Skeletal muscle satellite cell (primary cell): Measurements from ENCODE around the gene NLRP9.

Source experiments
- H3K27me3 ChIP-seq: 2 replicates; pipeline ENCODE4 v1.7.0; 2013; ENCODE audit warnings: low read length; ENCODE audit not compliant: control insufficient read depth, insufficient read depth
- H3K36me3 ChIP-seq: 2 replicates; pipeline ENCODE4 v1.7.0; 2013; ENCODE audit warnings: mild to moderate bottlenecking, control low read depth, low read length; ENCODE audit not compliant: insufficient read depth
- H3K4me1 ChIP-seq: 2 replicates; pipeline ENCODE4 v1.7.0; 2013; ENCODE audit warnings: low read length; ENCODE audit not compliant: control insufficient read depth, insufficient read depth
- H3K4me2 ChIP-seq: 2 replicates; pipeline ENCODE4 v1.7.0; 2013; ENCODE audit warnings: mild to moderate bottlenecking, low read length
- H3K4me3 ChIP-seq: 2 replicates; pipeline ENCODE4 v1.7.0; 2013; ENCODE audit warnings: low read length
- H3K9ac ChIP-seq: 2 replicates; pipeline ENCODE4 v1.7.0; 2013; ENCODE audit warnings: mild to moderate bottlenecking, low read depth, low read length, moderate library complexity
- H3K9me3 ChIP-seq: replicated peaks from 2 replicates; pipeline ENCODE4 v1.7.0; 2013; ENCODE audit warnings: mild to moderate bottlenecking, control low read depth, low read length

Gene NLRP9

DNA sequence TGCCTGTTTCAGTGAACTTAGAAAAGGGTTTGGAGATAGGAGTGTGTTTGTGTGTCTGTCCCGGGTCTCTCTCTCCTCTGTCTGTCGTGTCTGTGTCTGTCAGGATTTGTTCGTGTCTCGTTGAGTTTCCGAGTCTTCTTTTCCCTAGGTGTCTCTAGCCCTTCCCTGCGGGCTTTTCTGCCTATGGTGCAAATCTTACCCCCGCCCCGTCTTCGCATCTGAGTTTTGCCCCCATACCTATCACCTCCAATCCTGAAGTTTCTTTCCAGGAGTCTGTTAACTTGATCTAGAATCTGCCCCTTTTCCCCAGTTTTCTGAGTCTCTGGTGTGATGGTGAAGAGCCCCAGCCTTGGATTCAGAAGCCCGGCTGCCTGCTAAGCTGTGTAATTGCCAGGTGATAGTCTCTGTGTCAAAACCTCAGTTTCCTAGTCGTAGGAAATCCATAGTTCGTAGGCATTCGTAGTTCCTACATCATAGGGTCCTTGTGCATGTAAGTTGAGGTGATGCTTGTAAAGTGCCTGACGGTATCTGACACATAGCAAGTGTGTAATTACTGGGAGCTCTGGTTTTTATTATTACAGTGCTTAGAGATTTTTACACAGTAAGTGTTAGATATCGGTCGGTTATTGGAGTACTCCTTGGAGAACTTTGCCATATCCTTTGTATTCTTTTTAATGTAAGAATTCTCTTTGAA lies 62.4 kb downstream of the NLRP9 start:
- Histone ChIP-seq H3K9ac (peak overlapping the region; percentile 87), H3K4me1 (peaks cover 40% of the 10 kb centered on the region), H3K27me3 (no peaks in the 10 kb centered on the region), H3K9me3 (no peaks in the 10 kb centered on the region), H3K4me3 (peak overlapping the region; percentile 76), H3K4me2 (peak overlapping the region; percentile 88), H3K36me3 (peaks cover 44% of the 10 kb centered on the region)

DNA sequence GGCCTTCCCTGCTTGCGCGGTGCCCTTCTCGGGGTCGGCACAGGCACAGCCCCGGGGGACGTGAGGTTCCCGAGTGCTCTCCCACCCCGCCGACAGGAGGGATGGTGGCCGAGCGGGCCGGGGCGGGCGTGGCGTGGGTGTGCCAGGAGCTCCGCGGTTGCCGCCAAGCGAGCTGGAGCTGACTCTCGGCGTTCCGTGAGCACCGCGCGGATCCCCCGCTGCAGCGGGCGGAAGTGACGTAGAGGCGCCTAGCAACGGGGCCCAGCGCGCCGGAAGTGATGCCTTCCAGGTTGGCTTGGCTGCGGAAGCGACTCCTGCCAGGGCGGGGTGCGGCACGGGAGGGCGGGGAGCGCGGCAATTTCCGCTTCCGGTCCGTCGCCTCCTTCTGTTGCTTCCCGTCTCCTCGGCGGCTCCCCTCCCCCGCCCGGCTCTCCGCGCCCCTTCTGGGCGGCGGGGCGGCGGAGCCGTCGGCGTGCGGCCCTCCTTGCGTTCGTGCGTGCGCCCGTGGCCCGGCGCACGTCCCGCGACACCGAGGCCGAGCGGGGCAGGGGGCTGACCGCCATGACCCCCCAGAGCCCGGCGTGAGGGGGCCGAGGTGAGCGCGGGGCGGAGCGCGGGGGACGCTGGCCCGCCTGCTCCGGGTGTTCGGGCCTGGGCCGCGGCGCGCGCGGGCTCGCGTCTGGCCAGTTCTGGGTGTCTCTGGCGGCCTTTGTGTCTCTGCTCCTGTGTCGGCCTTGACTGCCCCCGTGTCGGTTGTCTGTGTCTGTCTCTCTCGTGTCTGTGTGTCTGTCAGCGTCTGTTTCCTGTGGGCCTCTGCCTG lies 63.2 kb downstream of the NLRP9 start, which contains the start of gene EPN1:
Gene EPN1 (plus strand): TSS at position 386 of the 820 bp plus-strand sequence. CDS start 3,402 bp downstream, outside the sequence.
- Histone ChIP-seq H3K4me3 (peak within 1 kb of the TSS; percentile 76), H3K4me2 (peak within 1 kb of the TSS; percentile 88), H3K4me1 (peaks cover 40% of the 10 kb centered on the region), H3K36me3 (peaks cover 45% of the 10 kb centered on the region), H3K9me3 (no peaks in the 10 kb centered on the region), H3K9ac (peak within 1 kb of the TSS; percentile 87), H3K27me3 (no peaks in the 10 kb centered on the region)

DNA sequence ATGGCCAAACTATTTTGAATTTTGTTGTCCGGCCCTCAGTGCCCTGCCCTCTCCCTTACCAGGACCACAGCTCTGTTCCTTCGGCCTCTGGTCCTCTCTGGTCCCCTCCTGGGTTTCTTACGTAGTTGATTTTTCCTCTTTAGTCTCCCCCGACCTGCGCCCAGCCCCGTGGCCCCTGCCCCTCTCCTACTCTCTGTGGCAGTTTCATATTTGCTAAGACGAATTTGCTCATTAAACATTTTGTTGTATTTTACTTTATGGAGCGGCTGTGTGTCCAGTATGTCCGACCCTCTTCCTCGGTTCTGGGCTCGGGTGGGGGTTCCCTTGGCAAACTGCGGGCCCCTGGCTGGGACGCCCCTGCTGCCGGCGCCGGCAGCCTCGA lies 63.8 kb downstream of the NLRP9 start:
- no peaks in the 10 kb centered on the region for H3K27me3 ChIP-seq
- H3K4me1 ChIP-seq: peaks cover 34% of the 10 kb centered on the region
- peak overlapping the region; percentile 76 for H3K4me3 ChIP-seq
- H3K9me3 ChIP-seq: no peaks in the 10 kb centered on the region
- peaks cover 46% of the 10 kb centered on the region for H3K36me3 ChIP-seq
- peak overlapping the region; percentile 88 for H3K4me2 ChIP-seq
- H3K9ac ChIP-seq: peak overlapping the region; percentile 72

DNA sequence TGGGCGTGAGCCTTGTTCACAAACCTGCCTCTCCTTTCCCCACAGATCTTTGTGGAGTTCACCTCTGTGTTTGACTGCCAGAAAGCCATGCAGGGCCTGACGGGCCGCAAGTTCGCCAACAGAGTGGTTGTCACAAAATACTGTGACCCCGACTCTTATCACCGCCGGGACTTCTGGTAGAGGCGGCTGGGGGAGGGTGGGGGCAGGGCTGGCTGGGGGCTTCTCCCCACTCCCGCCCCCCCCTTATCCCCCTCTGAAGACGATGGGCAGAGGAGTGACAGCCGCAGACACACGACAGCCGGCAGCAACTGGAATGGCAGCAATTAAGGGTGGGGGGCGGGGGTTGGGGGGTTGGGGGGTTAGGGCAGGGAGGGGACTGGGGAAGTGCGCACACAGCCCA lies 64.3 kb downstream of the NLRP9 start:
- peaks cover 46% of the 10 kb centered on the region for H3K36me3 ChIP-seq
- H3K4me3 ChIP-seq: no peak overlapping the region

DNA sequence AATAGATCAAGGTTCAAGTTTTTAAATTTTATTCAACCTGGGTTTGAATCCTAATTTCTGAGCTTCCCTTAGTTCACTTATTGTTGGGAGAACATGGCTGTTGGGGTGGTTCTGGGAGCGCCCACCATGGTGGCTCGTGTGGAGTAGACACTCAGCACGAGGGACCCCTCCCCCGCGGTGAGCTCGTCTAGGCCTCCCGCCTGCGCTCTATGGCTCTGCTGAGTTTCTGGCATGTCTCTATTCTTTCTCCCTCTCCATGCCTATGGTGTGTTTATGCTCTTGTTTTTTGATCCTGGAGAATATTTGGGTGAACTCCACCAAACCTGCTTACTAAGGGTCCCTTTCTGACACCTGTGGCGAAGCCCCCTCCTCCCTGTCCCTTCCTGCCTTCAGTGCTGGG lies 64.7 kb downstream of the NLRP9 start:
- H3K4me1 ChIP-seq: peaks cover 29% of the 10 kb centered on the region

More for the DNA sequence above, 64.3 kb downstream of the NLRP9 start:
- H3K9me3 ChIP-seq: no peaks in the 10 kb centered on the region
- H3K4me2 ChIP-seq: no peak overlapping the region
- no peak overlapping the region for H3K9ac ChIP-seq
- H3K4me1 ChIP-seq: peaks cover 29% of the 10 kb centered on the region
- no peaks in the 10 kb centered on the region for H3K27me3 ChIP-seq

DNA sequence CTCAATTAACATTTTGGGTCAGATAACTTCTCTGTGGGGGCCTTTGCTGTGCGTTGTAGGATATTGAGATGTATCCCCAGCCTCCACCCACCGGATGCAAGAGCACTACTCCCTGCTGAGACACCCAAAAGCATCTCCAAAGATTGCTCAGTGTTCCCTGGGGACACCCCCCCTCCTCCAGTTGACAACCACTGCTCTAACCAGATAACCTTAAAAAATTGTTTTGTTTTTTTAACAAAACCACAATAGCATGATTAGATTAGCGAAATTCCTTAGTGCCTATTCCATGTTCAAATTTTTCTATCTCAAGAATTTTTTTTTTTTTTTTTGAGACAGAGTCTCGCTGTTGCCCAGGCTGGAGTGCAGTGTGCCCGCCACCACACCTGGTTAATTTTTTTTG lies 65.8 kb downstream of the NLRP9 start:
- H3K36me3 ChIP-seq: peaks cover 47% of the 10 kb centered on the region
- no peak overlapping the region for H3K4me2 ChIP-seq
- no peaks in the 10 kb centered on the region for H3K27me3 ChIP-seq
- no peak overlapping the region for H3K4me3 ChIP-seq
- peak overlapping the region; percentile 21 for H3K9ac ChIP-seq
- H3K9me3 ChIP-seq: no peaks in the 10 kb centered on the region
- H3K4me1 ChIP-seq: peaks cover 24% of the 10 kb centered on the region

More for the DNA sequence above, 64.7 kb downstream of the NLRP9 start:
- H3K36me3 ChIP-seq: peaks cover 45% of the 10 kb centered on the region
- H3K27me3 ChIP-seq: no peaks in the 10 kb centered on the region
- H3K9me3 ChIP-seq: no peaks in the 10 kb centered on the region
- no peak overlapping the region for H3K4me3 ChIP-seq
- no peak overlapping the region for H3K4me2 ChIP-seq
- H3K9ac ChIP-seq: no peak overlapping the region

DNA sequence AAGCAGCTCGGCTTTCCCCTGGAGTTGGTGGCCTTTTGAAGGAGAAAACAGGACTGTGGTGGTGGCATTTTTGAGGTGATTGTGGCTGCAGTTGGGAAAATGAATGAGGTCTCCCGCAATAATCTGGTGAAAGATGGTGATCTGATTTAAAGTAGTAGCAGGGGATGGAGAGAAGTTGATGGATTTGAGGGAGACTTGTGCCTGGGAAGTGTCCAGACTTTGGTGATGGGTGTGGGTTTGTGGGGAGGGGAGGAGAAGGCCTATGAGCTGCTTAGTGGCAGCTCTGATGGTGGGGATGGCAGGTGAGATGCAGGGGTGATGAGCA lies 67.2 kb downstream of the NLRP9 start:
- Histone ChIP-seq H3K4me3 (no peak overlapping the region), H3K4me1 (peaks cover 14% of the 10 kb centered on the region), H3K9me3 (no peaks in the 10 kb centered on the region), H3K36me3 (peaks cover 56% of the 10 kb centered on the region), H3K27me3 (no peaks in the 10 kb centered on the region), H3K4me2 (no peak overlapping the region), H3K9ac (no peak overlapping the region)

DNA sequence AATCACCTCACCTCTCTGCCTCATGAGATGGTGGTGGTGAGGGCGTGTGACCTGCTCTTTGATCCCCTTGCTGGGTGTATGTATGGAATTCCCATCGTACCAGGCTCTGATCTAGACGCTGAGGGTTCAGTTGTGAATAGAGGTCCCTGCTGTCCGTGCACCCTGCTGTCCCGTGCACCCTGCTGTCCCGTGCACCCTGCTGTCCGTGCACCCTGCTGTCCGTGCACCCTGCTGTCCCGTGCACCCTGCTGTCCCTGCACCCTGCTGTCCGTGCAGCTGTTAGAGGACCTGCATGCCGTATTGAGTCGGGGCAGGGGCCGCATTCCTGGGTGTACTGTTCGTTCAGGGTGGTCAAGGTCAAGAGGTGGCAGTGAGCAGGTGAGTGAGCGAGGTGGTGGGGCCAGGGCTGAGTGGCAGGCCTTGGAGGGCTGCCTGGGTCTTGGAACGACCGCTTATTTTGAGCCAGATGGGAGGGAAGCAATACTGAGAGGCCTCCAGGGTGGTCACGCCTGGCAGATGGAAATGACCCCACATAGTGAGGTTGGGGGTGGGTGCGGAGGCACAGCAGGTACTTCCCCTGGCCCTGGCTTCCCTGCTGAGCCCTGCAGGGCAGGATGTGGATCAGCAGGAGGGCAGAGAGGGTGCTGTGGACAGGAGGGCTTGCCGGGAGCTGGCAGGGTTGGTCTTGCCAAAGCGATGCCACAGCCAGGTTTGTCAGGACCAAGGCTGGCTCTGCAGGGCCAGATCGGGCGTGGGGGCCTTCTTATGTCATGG lies 67.7 kb downstream of the NLRP9 start:
- Histone ChIP-seq H3K4me3 (no peak overlapping the region), H3K4me2 (no peak overlapping the region), H3K36me3 (peaks cover 56% of the 10 kb centered on the region), H3K27me3 (no peaks in the 10 kb centered on the region), H3K9me3 (no peaks in the 10 kb centered on the region), H3K4me1 (peaks cover 14% of the 10 kb centered on the region), H3K9ac (no peak overlapping the region)

DNA sequence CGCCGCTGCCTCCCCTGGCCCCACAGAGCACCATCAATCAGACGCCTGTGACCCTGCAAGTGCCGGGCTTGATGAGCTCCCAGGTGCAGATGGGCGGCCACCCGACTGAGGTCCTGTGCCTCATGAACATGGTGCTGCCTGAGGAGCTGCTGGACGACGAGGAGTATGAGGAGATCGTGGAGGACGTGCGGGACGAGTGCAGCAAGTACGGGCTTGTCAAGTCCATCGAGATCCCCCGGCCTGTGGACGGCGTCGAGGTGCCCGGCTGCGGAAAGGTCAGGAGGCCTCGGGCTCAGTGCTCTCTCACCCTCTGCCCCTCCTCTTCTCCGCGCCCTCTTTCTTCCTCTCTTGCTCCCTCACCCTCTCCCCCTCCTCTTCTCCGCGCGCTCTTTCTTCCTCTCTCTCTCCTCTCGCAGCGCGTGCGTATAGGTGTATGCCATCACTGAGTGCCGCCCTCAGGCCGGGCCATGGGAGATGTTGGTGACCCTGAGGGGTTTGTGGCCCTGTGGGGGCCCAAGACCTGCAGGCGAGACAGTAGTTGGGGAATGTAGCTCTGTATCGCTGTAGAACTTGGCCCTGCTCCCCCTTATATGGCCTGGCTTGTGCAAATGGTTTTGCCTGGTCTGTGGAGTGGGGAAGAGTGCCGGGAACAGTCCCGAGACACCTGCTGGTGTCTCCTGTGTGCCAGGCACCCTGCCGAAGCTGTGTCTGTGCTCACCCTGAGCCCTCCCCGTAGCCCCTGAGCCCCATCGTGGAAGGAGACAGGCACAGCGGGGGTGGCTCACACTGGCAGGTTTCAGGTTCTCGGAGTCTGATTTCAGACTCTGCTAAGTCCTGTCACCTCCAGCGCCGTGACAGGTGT lies 68.6 kb downstream of the NLRP9 start:
- Histone ChIP-seq H3K4me2 (no peak overlapping the region), H3K9me3 (no peaks in the 10 kb centered on the region), H3K9ac (no peak overlapping the region), H3K4me3 (no peak overlapping the region), H3K27me3 (no peaks in the 10 kb centered on the region), H3K4me1 (peaks cover 12% of the 10 kb centered on the region), H3K36me3 (peaks cover 56% of the 10 kb centered on the region)

DNA sequence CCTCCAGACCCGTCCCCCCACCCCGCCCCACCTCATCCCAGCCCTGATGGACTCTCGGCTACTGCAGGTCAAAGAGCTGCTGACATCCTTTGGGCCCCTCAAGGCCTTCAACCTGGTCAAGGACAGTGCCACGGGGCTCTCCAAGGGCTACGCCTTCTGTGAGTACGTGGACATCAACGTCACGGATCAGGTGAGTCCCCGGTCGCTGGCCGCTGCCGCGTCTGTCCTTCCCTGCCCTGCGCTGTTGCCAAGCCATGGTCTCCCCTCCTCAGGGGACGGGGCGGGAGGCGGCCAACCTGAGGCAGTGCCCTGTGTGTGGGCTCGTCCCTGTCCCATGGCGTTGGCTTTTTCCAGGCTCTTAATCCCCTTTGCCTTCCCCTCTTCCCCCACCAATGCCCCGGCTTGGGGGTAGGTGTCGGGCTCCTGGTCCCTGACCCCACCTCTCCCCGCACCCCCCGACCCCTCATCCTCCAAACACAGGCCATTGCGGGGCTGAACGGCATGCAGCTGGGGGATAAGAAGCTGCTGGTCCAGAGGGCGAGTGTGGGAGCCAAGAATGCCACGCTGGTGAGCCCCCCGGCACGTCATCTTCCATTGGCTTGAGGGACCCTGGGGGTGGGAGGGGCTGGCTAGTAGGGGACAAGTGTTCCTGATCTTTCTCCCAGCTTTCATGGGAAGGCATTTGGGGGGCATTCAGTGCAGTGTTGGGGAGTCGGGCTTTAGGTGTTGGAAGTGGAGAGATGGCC lies 69.4 kb downstream of the NLRP9 start:
- Histone ChIP-seq H3K4me1 (peaks cover 7% of the 10 kb centered on the region), H3K4me3 (no peak overlapping the region), H3K4me2 (no peak overlapping the region), H3K9ac (no peak overlapping the region), H3K36me3 (peaks cover 64% of the 10 kb centered on the region), H3K9me3 (no peaks in the 10 kb centered on the region), H3K27me3 (no peaks in the 10 kb centered on the region)
